Chondrocyte (in vitro differentiated cells): ENCODE measurements around the gene LRRC1. TPM values are rescaled to one million over a fixed set of nuclear protein-coding genes. Genes with fewer than 3 reads are reported as not detected.

Experiments
- DNase-seq: peaks from one replicate; pipeline ENCODE4 v3.0.0; 2021; ENCODE audit warnings: mixed read lengths, low spot score
- H3K27ac Mint-ChIP-seq: one replicate; pipeline ENCODE4 v1.8.0; 2021; ENCODE audit warnings: mild to moderate bottlenecking, moderate library complexity, mixed read lengths; ENCODE audit not compliant: unreplicated experiment
- H3K27me3 Mint-ChIP-seq: 2 replicates; pipeline ENCODE4 v1.8.0; 2021; ENCODE audit warnings: low read depth, mixed read lengths
- H3K36me3 Mint-ChIP-seq: 2 replicates; pipeline ENCODE4 v1.8.0; 2021; ENCODE audit warnings: low read depth, mixed read lengths
- H3K4me1 Mint-ChIP-seq: 2 replicates; pipeline ENCODE4 v1.8.0; 2021; ENCODE audit warnings: low read depth, mild to moderate bottlenecking, mixed read lengths
- H3K4me3 Mint-ChIP-seq: one replicate; pipeline ENCODE4 v1.8.0; 2021; ENCODE audit warnings: mild to moderate bottlenecking, moderate library complexity, mixed read lengths; ENCODE audit not compliant: unreplicated experiment
- H3K9me3 Mint-ChIP-seq: 2 replicates; pipeline ENCODE4 v1.8.0; 2021; ENCODE audit warnings: low read depth, mixed read lengths
- CTCF ChIP-seq: fragments of 200-600 bp; sonication (generic); IDR thresholded peaks from 2 replicates; pipeline ENCODE4 v1.5.0; 2021; ENCODE audit warnings: antibody characterized with exemption, mild to moderate bottlenecking, moderate library complexity
- total RNA-seq: library from RNA; stranded (reverse); gene quantifications from 3 replicates; pipeline ENCODE4 v1.2.1, GENCODE V29; 2021

Gene LRRC1
- total RNA-seq, 1 donor from 2014 or later: 10.4 TPM

GRCh38 chr6:53765270-53765669, 29.5 kb upstream of the LRRC1 start:
- H3K4me3 Mint-ChIP-seq: no peak overlapping the region
- H3K4me1 Mint-ChIP-seq: peaks cover 15% of the 10 kb centered on the region
- DNase-seq: no peak

DNA sequence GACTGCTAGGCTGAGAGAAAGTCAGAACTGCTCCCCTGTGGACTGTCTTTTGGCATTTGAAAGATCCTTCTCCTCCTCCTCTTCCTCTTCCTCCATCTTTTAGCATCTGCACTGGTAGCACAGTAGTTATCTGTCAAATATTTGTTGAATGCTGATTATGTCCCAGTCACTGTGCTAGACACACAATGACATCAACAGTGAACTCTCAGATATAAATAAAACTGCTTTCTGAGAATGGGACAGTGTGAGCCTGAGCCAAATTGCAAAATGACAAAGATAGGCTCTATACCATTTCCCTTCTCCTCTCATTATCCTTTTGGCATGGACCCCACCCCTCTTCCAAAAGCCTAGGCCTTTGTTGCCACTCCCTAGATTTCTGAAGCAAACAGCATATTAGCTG, 27.9 kb upstream of the LRRC1 start:
- no peak for DNase-seq
- Mint-ChIP-seq H3K4me1 (peaks cover 16% of the 10 kb centered on the region), H3K4me3 (no peak overlapping the region), H3K36me3 (peaks cover 6% of the 10 kb centered on the region), H3K27ac (no peak overlapping the region), H3K9me3 (peaks cover 6% of the 10 kb centered on the region), H3K27me3 (no peaks in the 10 kb centered on the region)
- no peak for TF ChIP-seq CTCF

More at GRCh38 chr6:53765270-53765669, 29.5 kb upstream of the LRRC1 start:
- Mint-ChIP-seq H3K9me3 (peaks cover 6% of the 10 kb centered on the region), H3K27me3 (no peaks in the 10 kb centered on the region), H3K27ac (no peak overlapping the region), H3K36me3 (peaks cover 6% of the 10 kb centered on the region)
- no peak for TF ChIP-seq CTCF

DNA sequence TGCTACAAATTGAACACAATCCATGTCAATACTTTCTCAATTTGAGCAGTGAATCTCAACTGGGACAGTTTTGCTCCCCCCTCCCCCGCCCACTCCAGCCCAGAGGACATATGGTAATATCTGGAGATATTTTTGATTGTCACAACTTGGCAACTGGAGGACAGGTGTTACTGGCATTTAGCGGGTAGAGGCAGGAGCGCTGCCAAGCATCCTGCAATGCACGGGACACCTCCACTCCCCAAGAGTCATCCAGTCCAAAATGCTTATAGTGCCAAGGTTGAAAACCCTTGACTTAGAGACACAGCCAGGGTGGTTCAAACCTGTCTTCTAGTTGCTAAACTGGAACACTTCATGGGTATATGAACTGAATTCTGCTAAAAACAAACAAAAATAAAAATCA, 26.9 kb upstream of the LRRC1 start:
- DNase-seq: no peak
- TF ChIP-seq CTCF: no peak
- Mint-ChIP-seq H3K9me3 (peaks cover 6% of the 10 kb centered on the region), H3K36me3 (peaks cover 6% of the 10 kb centered on the region), H3K27ac (no peak overlapping the region), H3K4me3 (no peak overlapping the region), H3K27me3 (no peaks in the 10 kb centered on the region), H3K4me1 (peaks cover 21% of the 10 kb centered on the region)

- Mint-ChIP-seq H3K9me3 (peaks cover 6% of the 10 kb centered on the region), H3K27ac (no peak overlapping the region), H3K36me3 (peaks cover 6% of the 10 kb centered on the region), H3K27me3 (no peaks in the 10 kb centered on the region), H3K4me3 (no peak overlapping the region), H3K4me1 (peaks cover 24% of the 10 kb centered on the region)
- DNase-seq: no peak
- no peak for TF ChIP-seq CTCF
Measured at GRCh38 chr6:53768636-53769035, 26.2 kb upstream of the LRRC1 start.

- Mint-ChIP-seq H3K27ac (no peak overlapping the region), H3K36me3 (peaks cover 6% of the 10 kb centered on the region), H3K27me3 (no peaks in the 10 kb centered on the region), H3K4me1 (peaks cover 14% of the 10 kb centered on the region), H3K4me3 (no peak overlapping the region), H3K9me3 (peaks cover 9% of the 10 kb centered on the region)
- DNase-seq: no peak
- no peak for TF ChIP-seq CTCF
Measured at GRCh38 chr6:53770780-53771249, 24.0 kb upstream of the LRRC1 start.
